Activated CD8-positive, alpha-beta memory T cell treated with anti-CD3 and anti-CD28 coated beads, Interleukin-2, amount 50 U/mL, for 48 hours (primary cell): ENCODE measurements around the gene SFMBT2.
"Not testable (repeated sequence)": the region's sequence is repeated elsewhere in the genome, so short reads cannot be mapped to it uniquely, and the experiment has no call there.

Experiments
- DNase-seq: peaks from one replicate; pipeline ENCODE4 v3.0.0-alpha.2; 2020

SFMBT2 gene

DNA sequence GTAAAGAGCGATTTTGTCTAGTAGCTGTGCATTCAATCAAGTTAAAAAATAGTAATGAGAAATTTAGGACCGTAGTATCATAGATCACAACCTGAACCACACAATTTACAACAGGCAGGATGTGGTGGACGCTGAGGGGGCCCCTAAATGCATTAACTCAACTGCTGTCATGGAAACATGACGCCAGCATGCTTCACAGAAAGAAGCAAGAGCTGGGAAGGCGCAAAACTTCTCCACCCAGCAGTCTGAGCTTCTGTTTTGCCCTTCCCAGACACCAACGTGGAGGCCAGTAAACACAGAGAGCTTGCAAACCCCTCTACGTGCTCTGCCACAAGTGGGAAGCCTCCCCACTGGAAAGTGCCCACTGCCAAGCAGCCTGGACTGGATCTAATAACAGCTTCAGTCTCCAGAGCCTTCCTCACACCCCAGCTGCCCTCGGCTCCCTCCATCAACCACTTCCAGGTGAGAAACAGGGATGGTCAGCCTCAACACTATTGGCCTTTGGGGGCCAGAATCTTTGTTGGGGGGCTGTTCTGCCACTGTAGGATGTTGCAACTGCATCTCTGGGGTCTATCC, 151.8 kb downstream of the SFMBT2 start:
- DNase-seq = peak; percentile 74

DNA sequence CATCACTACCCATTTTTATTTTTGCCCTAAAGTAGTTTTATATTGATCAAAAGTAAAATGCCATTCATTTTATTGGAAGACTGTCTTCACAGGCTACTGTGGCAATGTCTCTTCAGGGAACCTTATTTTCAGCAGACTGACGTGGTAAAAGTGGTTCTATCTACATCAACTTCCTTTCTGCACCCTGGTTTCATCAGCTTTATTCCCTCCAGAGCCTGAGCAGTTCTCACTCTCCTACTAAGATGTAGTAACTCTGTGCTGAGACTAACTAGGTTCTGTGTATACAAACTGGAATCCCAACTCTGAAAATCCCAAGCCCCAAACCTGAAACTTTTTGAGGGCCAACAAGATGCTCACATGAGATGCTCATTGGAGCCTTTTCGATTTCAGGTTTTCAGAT, 155.3 kb downstream of the SFMBT2 start:
- no peak for DNase-seq

DNA sequence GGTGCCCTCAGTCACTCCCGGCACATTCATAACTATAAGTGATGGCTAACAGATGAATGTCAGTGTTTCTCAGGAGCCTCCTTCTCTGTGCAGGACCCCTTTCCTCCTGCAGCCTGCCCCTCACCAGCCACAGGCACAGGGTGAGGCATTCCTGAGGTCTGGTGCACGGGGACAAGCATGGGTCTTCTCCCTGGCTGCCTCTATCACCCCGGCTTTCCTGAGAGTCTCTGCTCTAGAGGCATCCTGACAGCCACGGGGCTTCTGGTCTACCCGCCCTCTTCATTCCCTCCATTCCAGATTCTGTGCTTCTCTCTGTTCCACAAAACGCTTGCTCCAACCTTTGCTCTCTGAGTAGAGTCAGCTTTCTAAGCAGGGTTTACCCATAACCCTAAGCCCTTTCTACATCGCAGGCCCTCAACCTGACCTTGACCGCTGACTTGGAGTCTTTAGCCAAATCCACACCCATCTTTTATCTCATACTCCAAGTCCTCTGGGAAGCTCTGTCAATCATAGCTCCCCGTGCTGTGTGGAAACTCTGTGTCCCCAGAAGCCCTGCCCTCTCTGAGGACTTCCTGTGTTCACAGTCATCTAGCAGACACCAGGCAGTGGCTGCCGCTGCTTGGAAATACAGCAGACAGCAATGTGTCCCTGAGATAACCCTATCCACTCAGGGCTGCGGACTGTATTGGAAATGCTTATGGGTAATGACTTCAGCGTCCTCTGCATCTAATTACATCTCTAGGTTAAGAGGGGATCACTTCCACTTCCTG, 159.0 kb downstream of the SFMBT2 start:
- DNase-seq = no peak

DNA sequence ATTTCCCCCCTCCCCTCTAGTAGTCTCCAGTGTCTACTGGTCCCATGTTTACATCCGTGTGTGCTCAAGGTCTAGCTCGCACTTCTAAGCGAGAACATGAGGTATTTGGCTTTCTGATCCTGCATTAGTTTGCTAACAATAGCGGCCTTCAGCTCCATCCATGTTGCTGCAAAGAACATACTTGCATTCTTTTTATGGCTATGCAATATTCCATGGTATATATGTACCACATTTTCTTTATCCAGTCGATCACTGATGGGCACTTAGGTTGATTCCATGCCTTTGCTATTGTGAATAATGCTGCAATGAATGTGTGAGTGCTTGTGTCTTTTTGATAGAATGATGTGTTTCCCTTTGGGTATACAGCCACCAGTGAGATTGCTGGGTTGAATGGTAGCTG, 160.6 kb downstream of the SFMBT2 start:
- DNase-seq = no peak

DNA sequence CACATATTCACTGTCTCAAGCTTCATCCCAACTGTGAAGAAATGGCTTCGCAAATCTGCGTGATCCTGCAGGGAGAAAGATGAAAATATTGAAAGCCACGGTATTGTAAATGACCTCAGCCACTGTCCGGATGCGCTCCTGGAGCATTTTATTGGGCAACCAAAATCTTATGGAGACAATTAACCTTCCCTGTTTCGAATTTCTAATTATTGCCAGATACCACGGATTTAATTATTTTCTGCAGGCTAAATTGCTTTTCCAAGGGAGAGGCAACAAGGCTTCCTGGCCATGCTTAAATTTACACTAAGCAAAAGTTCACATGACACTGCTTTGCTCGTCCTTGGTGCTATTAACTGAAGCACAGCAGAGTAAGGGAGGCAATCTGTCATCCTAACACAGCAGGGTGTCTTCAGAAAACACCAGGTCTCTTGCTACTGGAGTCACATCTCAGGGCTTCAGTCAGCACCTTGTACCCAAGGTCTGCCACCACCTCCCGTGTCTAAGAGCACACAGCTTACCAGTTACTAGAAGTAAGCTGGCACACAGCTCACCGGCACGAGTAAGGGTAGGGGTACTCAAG, 162.2 kb downstream of the SFMBT2 start:
- no peak for DNase-seq

DNA sequence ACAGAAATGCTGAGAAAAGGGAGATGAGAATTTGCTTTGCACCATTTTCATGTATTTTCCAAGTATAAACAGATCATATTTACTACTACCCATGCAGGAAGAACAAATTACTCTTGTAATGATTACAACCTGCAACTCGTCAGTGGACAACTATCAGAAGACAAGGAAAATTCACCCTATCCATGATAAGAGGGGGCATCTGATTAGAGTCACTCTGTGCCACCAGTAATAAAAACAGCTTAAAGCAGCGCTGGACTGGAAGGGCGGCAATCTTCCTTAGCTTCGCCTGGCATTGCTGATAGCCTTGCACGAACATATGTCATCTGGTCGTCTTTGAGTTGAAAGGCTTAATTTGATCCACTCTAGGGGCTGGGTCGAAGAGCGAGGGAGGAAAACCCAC, 162.7 kb downstream of the SFMBT2 start:
- no peak for DNase-seq

DNA sequence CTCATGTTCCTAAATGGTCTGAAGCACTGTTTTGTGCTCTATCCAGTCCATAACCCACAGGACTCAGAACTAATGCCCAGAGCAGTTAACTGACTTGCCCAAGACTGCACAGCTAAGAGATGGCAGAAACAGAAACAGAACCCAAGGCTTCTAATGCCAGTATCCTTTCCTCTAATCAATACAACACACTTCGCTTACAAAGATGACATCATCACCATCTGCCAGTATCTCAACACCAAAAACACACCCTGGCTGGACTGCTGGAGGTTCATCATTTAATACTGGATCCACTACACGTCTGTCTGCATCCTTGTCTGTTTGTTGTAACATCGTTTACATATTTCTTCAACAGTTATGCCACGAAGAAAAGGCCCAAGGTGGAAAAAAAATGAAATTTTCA, 165.3 kb downstream of the SFMBT2 start:
- DNase-seq = no peak

DNA sequence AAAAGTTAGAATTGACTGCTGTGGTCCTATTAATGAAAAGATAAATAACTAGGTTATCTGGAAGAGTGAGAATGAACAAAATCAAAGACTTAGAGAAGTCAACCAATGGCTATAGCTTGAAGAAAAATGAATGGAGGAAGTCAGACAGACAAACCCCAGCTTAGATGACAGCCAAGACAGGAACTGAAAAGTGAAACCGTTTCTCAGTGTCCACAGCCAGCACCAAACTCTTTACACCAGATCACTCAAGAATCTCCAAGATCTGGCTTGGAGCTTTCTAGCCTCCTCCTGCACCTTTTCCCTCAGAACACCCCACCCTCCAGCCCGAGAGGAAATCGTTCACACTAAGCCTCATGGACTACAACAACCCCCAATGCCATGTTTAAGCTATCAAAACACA, 167.0 kb downstream of the SFMBT2 start:
- no peak for DNase-seq

DNA sequence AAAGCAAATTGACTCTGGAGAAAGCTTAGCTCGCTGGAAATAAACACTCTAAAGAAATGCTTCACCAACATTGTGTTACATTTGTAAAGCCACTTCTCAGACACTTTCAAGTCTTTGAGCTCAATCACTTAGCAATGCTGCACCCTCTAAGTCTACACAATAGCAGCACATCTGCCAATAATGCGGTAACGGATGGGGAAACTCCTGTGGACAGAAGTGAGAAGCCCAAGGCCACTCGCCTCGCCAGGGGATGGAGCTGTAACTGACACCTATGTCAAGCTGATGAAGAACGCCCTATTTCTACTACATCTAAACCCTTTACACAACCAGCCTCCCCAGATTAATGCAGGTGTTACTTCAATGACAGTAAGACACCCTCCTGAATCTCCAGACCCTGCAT, 167.7 kb downstream of the SFMBT2 start:
- DNase-seq = no peak

DNA sequence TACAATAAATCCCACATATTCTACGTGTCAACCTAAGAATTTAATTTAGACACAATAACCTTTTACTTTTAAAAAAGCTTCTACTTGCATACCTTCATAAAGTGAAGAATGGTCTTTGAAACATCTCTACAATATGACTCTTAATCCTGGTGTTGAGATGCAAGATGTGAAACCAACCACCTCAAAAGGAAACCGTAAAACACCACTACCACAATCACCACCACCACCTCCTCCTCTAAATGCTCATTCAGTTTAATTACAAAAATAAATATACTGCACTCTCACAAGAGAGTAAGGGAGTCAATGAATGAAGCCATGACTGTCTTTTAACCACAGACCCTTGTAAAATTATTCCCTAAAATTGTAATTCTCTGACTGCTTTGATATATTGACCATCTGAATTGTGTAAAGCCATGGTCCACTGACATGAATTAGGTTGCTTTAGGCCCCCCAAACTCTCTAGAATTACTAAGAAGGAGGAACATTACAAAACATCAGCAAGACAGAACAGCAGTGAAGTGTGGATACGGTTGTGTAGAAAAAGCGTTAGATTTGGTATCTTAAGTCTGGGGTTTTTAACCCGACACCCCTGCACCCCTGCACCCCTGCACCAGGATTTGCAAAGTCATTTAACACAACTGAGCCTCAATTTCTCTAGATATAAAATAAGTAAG, 171.4 kb downstream of the SFMBT2 start:
- DNase-seq = no peak

DNA sequence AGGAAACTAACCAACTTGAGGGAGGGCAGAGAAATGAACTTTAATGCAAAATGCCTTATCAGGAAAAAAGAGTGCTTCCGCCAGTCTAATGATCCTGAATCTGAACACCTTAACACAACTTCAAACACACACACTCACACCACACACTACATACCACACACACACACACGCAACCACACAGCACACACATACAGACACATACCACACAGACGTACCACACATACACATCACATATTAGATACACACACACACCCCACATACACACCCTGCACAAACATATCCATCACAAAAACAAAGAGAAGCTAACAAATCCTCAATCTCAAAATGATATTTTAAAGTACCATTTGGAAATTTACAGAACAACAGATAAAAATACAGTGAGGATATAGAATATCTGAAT, 175.5 kb downstream of the SFMBT2 start:
- DNase-seq = no peak

DNA sequence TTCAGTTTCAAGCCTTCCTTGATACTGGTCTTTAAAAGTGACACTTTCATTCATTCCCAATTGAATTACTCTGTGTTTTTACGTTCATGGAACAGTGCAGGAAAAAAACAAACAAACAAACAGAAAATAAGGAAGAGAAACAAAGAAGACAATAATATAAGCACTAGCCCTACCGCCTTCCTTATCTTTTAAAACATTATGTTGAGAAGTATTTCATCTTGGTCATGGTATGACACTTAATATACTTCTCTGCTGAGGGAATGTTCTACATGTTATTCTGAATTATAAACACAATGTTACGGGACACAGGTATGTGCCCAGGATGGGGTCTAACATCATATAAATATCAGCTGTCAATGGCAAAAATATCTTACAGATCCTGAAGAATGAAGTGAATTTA, 176.7 kb downstream of the SFMBT2 start:
- DNase-seq = no peak

DNA sequence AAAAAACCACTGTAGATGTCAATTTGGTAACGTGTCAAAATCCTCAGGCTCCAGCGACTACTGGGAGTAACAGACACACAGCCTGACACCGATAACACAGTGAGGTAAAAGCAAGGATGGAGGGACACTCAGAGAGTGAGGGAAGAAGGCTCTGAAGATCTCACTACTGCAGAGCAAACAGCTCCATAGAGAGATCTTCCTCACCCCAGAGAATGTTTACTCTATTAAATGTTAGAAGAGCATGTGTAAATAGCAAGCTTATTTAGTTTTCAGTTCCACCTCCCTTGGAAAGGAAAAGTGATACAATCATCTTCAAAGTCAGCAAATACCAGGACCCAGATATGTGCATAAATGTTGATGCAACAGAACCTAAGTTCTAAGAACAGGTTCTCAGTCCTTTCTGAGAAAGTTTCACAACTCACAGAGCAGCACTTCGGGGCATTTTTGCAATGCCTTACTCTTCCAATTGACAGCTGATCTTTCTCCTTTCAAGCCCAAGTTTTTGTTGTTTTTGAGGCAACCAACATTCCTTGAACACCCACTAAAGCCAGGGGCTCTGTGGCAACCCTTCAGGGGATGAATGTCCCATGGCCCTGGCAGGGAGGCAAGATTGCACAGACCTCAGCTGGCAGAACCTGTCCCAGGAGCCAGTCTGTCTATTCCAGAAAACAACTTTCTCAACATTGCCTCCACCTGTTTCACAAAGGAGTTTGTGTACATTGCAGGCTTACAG, 177.4 kb downstream of the SFMBT2 start:
- no peak for DNase-seq

DNA sequence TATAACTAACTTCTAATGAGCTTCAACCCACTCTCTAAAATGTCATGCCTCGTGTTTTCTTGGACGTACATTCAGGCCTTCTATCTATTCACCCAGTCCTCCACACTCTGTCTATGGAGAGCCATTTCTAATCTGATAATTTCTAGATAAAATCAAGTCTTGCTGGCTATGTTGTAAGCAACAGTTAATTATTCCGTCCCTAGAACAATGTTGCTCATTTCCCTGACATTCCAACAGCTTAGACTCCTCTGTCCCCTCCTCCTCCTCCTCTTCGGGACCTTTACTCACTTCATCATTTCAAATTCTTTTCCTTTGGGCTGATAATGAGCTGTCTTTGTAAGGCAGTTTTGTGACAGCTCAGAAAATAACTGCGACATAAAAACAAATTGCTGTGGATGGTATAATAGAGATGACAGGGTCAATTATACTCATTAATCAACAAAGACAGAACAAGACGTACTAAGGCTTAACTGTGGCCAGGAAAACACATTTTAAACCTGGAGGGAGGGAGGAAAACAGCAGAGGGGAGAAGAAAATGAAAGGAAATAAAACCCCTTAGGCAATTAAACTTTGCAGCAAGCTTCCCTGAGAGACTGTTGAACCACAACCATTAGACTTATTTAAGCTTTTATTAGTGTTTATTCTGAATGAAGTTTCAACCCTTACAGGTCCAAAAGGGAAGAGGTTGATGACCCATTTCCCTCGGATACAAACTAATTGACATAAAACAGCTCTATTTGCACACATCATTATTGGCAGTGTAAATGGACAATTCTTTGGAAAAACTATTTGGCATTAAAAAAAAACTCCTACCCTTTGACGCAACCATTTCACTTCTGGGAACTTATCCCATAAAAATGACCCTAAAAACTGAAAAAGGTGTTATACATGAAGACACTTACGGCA, 179.1 kb downstream of the SFMBT2 start:
- no peak for DNase-seq

DNA sequence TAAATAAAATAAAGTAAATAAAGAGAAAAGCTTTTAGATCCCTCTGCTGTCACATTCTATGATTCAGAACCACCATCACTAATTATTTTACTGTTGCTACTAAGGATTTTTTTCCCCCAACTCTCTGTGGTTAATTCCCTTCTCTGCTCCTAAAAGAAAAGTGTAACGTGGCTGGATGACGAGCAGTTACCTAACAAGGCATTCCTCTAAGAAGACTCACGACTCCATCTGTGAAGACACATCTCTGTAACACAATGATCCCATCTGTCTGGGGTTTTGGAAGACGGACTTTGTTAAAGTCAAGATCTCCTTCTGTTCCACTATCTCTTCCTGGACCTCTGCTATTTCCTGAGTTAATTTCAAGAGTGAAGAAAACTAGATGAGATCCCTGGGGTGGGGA, 179.9 kb downstream of the SFMBT2 start:
- DNase-seq = no peak

DNA sequence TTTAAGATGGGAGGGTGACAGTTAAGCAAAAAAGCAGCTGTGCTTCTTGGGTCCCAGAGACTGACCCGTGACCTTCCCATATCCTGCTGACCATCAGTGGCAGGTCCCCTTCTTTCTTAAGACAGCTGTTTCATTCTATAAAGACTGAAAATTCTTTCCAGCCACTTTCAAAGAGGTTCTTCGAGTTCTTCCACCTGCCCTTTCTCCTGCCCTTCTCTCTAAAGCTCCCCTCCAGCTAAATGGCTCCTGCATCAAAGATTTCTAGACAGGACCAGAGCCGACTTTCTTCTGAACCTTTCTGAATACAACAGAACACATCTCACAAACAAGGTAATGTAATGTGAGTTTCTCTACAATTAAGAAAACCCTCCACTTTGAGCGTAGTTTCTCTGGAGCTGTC, 180.8 kb downstream of the SFMBT2 start:
- no peak for DNase-seq

DNA sequence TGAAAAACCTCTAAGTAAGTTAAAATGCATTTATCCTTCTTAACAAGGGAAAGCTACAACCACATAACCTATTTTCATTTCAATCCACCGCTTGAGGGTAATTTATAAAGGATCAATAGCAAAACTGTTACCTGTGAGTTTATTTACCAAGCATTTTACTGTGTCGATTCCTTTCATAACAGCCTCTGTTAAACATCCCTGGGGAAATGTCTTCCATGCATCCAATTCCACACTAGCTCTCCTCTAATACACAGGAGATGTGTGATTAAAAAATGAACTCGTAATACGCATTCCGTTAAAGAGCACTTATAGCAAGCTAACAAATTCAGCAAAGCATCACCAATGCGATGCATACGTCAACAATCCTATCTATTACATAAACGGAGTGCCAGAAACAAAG, 185.7 kb downstream of the SFMBT2 start:
- DNase-seq = no peak

DNA sequence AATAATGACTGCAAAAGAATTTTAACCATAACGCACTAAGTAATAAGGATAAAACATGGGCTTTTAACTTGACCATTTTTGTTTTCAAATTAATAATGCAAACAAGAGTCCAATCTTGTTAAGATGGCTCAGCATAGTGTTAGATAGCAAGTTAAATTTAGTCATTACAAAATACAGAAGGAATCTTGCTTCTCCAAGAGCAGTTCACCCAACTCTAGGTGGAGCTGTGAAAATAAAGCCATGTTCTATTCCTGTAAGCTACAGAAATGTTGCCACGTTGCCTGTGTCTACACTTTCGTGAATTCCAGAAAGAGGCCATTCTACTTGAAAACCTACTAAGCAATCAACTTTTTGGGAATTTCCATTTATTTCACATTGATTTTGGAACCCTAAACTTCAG, 191.9 kb downstream of the SFMBT2 start:
- no peak for DNase-seq

DNA sequence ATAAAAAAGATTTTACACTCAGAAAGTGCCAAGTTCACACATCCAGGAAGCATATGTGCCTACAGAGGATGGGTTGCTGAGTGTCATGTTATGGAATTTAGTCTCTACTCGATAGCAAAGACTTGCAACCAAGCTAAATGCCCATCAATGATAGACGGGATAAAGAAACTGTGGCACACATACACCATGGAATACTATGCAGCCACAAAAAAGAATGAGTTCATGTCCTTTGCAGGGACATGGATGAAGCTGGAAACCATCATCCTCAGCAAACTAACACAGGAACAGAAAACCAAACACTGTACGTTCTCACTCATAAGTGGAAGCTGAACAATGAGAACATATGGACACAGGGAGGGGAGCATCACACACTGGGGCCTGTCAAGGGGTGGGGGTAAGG, 198.1 kb downstream of the SFMBT2 start:
- DNase-seq = not testable (repeated sequence)

DNA sequence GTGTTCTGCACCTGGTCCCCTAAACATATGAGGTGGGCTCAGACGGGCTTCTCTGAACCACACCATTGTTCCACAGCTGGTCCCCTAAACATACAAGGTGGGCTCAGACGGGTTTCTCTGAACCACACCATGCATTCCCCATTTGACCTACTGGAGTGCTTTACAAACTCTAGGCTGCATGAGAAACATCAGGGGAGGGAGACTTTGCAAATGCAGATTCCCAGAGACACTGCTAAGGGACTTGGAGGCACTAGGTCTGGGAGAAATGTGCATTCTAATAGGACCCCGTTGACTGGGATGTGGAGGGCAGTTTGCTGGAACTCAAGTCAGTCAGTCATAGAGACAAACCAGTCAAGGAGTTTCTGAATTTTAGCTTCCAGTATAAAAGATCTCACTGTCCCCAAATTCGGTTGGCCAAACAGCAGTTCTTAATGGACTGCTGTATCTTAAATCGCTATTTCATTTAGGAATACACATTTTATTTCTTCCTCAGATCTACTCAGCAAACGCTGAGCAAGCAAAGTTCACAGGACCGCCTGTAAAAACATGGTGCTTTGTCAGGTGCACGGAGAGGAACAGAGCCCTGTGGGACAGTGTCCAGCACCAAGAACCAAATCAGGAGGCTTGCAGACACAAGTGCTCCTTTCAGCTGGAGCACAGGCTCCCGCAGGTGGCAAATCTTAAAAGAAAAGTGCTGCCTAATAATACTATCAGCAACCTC, 198.8 kb downstream of the SFMBT2 start:
- DNase-seq = no peak

DNA sequence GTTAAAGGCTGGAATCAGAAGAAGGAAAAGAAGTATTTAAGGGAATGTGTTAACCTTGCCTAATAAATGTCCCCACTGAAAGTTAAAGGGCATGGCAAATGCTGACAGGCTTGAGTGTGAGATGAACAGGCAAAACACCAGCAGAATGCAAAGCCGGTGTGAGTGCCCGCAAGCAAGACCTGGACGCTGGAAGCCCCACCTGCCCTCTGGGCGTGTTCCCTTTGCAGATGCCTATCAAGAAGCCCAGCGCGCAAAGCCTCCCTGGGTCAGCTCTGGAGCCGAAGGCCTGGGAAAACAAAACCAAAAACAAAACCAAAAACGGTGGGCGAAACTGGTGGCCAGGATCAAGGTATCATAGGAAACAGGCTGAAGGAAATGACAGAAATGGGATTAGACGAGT, 200.3 kb downstream of the SFMBT2 start:
- DNase-seq = no peak

DNA sequence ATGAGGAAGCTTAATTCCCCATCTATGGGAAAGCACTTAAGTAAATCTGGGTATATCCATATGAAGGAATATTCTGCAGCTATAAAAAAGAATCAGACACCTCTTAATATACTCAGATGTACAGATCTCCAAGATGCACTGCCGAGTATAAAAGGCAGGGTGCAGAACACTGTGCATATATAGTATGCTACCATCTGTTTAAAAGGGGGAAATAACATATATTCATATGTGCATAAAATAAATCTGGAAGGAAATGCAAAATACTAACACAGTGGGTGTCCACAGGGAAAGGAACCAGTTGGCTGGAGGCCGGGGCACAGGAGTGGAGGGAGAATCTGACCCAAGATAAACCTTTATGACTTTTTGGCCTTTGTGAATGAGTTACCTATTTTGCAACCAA, 201.4 kb downstream of the SFMBT2 start:
- no peak for DNase-seq
